Prostate gland (tissue), 2 donors: ENCODE measurements around the gene OCLN. TPM values are rescaled to one million over a fixed set of nuclear protein-coding genes. Genes with fewer than 3 reads are reported as not detected.
"Not testable (repeated sequence)": the region's sequence is repeated elsewhere in the genome, so short reads cannot be mapped to it uniquely, and the experiment has no call there.

Source experiments
- DNase-seq: peaks from one replicate; pipeline ENCODE4 v3.0.0-alpha.2; 2019; ENCODE audit warnings: low spot score
- H3K27ac ChIP-seq, 2 donors: fragments of 200-600 bp; sonication (generic); 2 replicates each; pipeline ENCODE4 v1.5.1; 2017 to 2019
- H3K27me3 ChIP-seq: fragments of 200-600 bp; sonication (generic); replicated peaks from 2 replicates; pipeline ENCODE4 v1.5.1; 2019; ENCODE audit not compliant: insufficient read depth
- H3K36me3 ChIP-seq, 2 donors: fragments of 200-600 bp; sonication (generic); 1 replicate in 1 of 2; 2 replicates in 1 of 2; pipeline versions ENCODE4 v1.5.1 to v1.8.1; 2017 to 2019
- H3K4me1 ChIP-seq: fragments of 200-600 bp; sonication (generic); replicated peaks from 2 replicates; pipeline ENCODE4 v1.5.1; 2019
- H3K4me3 ChIP-seq, 2 donors: fragments of 200-600 bp; sonication (generic); 2 replicates each; pipeline ENCODE4 v1.5.1; 2017 to 2019
- H3K9me3 ChIP-seq: fragments of 200-600 bp; sonication (generic); 2 replicates; pipeline ENCODE4 v1.5.1; 2017
- CTCF ChIP-seq, 4 experiments: fragments of 200-600 bp in 2 of 4; fragments of 450-650 bp in 2 of 4; sonication (generic) in 2 of 4; IDR thresholded peaks; 1 replicate in 3 of 4; 2 replicates in 1 of 4; pipeline ENCODE4 v1.5.1; 2016 to 2019; ENCODE audit warnings: antibody characterized with exemption in 4 of 4, mild to moderate bottlenecking in 2 of 4, moderate library complexity in 2 of 4
- POLR2A ChIP-seq: fragments of 450-650 bp; IDR thresholded peaks from one replicate; pipeline ENCODE4 v1.6.1; 2016; ENCODE audit warnings: antibody characterized with exemption, mild to moderate bottlenecking
- POLR2AphosphoS5 ChIP-seq: sonication (generic); formaldehyde crosslinking; IDR thresholded peaks from one replicate; pipeline ENCODE4 v1.6.1; 2017; ENCODE audit warnings: antibody characterized with exemption
- WGBS: methylation state at CpG from one replicate; pipeline ENCODE4 v1.1.5; 2018; 5-methylcytosine and 5-hydroxymethylcytosine counted together
- intact Hi-C: fragments of 100-400 bp; cut with DNase I; formaldehyde crosslinking; loops from one replicate; pipeline ENCODE4 v1.14.2; 2022
- total RNA-seq, 2 donors: library from RNA; depleted of rRNA; stranded (reverse); fragments of >200 nt; gene quantifications; one replicate each; pipeline ENCODE4 v1.1.0, GENCODE V29; 2016

Gene OCLN
- total RNA-seq, 2 donors from 2014 or later = 20.2 to 26.8 TPM

DNA sequence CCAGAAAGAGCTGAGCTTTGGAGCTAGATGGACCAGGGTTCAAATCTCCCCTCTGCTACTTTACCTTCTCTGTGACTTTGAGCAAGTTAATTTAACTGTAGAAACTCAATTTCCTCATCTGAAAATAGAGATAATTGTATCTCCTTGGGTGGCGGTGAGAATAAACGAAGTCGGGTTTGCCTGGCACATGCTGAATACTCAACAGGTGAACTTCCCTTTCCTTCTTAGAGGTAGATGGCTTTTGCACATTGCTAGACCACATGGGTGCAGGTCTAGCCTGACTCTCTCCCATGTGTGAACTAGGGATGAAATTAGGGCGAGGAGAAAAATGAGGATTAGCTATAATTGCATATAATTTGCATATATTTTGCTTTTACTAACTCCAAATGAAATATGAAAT lies 36.0 kb downstream of the OCLN start:
- H3K27me3 ChIP-seq = no peaks in the 10 kb centered on the region
- 95% methylated on average over 4 of the region's 4 CpGs for WGBS
- no peak for DNase-seq

DNA sequence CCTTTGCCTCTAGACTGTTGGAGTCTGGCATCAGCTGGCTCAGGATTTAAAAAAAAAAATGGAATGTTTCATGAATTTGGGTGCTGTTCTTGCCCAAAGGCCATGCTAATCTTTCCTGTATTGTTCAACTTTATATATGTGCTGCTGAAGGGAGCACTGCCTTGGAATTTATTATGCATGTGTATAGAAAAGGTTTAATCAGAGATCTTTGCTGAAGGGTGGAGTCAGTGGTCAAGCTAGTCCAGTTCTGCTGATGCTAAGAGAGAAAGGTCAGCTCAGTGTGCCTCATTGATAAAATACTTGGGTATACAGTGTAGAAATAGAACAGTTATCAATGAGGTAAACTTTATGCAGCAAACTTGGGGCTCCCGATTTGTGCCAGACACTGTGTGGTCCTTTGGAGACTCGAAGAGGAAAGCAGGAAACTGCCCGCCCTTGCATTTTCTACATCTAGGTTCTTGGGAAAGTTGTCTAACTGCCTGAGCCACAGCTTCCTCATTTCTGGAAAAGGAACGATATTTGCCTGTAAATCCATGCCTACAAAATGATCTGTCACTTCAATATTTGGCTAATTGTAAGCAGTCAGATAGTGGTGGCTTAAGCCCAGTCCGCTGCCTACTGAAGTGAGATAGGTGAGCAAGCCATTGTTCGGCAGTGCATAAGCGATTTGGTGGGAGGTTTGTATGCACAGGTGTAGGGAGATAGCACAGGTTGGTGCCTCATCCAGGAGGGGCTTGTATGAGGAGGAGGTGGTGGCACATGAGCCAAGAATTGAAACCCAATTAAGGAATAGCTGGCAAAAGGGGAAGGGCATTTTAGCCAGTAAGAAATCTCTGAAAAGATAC lies 38.2 kb downstream of the OCLN start:
- Histone ChIP-seq H3K4me3 (no peak overlapping the region), H3K4me1 (no peaks in the 10 kb centered on the region), H3K36me3 (no peaks in the 10 kb centered on the region), H3K27ac (no peak overlapping the region), H3K27me3 (no peaks in the 10 kb centered on the region), H3K9me3 (no peaks in the 10 kb centered on the region)
- no peak for DNase-seq
- WGBS = 46% methylated on average over 7 of the region's 7 CpGs
- TF ChIP-seq POLR2AphosphoS5 = no peak
- no peak for TF ChIP-seq CTCF (IDR thresholded peaks at IDR 0.05)
- TF ChIP-seq POLR2A = no peak
- intact Hi-C loops = no loop called here

More for the DNA sequence above, 36.0 kb downstream of the OCLN start:
- Histone ChIP-seq H3K36me3 (no peaks in the 10 kb centered on the region), H3K4me3 (no peak overlapping the region), H3K27ac (no peak overlapping the region), H3K9me3 (no peaks in the 10 kb centered on the region), H3K4me1 (no peaks in the 10 kb centered on the region)
- no peak for TF ChIP-seq POLR2A
- no peak for TF ChIP-seq POLR2AphosphoS5
- no peak for TF ChIP-seq CTCF (IDR thresholded peaks at IDR 0.05)
- intact Hi-C loops = no loop called here

GRCh38 chr5:69531406-69531801 lies 38.8 kb downstream of the OCLN start:
- Histone ChIP-seq H3K27me3 (no peaks in the 10 kb centered on the region), H3K36me3 (no peaks in the 10 kb centered on the region), H3K27ac (no peak overlapping the region), H3K9me3 (no peaks in the 10 kb centered on the region), H3K4me1 (no peaks in the 10 kb centered on the region), H3K4me3 (no peak overlapping the region)
- TF ChIP-seq POLR2AphosphoS5 = no peak
- no peak for TF ChIP-seq POLR2A
- no peak for TF ChIP-seq CTCF (IDR thresholded peaks at IDR 0.05)
- intact Hi-C loops = no loop called here
- 27% methylated on average over 3 of the region's 3 CpGs for WGBS
- no peak for DNase-seq

DNA sequence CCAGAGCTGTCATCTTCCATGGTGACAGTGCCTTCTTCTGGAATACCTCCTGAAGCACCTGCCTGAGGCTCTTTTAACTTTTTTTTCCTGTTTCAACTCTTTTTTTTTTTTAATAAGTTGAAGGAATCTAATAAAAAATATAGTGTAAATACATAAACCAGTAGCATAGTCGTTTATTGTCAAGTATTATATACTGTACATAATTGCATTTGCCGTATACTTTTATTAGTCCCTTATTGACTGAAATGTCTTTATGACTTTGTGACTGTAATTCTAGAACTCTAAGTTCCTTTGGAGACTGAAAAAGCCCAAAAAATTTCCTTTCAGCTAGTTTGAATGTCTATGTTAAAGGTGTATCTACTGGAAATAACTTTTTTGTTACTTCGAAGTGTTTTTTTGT lies 45.3 kb downstream of the OCLN start:
- H3K4me1 ChIP-seq, H3K27me3 ChIP-seq, H3K36me3 ChIP-seq, H3K4me3 ChIP-seq, intact Hi-C loops, DNase-seq, H3K27ac ChIP-seq, H3K9me3 ChIP-seq: not testable (repeated sequence)
- 46% methylated on average over 2 of the region's 3 CpGs for WGBS

GRCh38 chr5:69538735-69539134 lies 46.1 kb downstream of the OCLN start:
- H3K4me3 ChIP-seq, intact Hi-C loops, H3K4me1 ChIP-seq, DNase-seq, H3K36me3 ChIP-seq, H3K27ac ChIP-seq, H3K9me3 ChIP-seq, H3K27me3 ChIP-seq: not testable (repeated sequence)
- 90% methylated on average over 2 of the region's 2 CpGs for WGBS

DNA sequence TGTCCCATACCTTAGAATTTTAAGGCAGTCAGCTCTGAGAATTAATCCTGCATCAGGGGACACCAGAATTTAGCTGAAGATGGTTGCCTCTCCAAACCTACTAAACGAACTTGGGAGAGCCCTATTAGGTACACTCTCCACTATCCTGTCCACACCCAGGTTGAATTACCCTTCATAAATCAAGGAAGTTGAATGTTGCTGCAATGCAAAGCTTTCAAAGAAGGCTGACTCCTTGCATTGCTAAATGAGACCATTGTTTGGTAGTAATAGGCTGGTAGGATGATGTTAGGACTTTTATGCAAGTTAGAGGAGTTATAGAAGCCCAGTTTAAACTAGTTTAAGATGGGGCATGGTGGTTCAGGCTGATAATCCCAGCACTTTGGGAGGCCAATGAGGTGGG lies 48.8 kb downstream of the OCLN start:
- H3K4me1 ChIP-seq, DNase-seq, H3K27ac ChIP-seq, H3K36me3 ChIP-seq, H3K27me3 ChIP-seq, H3K4me3 ChIP-seq, H3K9me3 ChIP-seq, intact Hi-C loops: not testable (repeated sequence)
- WGBS = no CpG with 5 or more reads among the region's 1 CpG

- H3K4me3 ChIP-seq, intact Hi-C loops, DNase-seq, H3K4me1 ChIP-seq, H3K36me3 ChIP-seq, H3K27me3 ChIP-seq, H3K9me3 ChIP-seq, H3K27ac ChIP-seq: not testable (repeated sequence)
- no CpG with 5 or more reads among the region's 3 CpGs for whole genome bisulfite sequencing
These were observed 50.4 kb downstream of the OCLN start for GRCh38 chr5:69542838-69543618.

GRCh38 chr5:69544602-69545001 lies 52.0 kb downstream of the OCLN start:
- no CpG with 5 or more reads among the region's 7 CpGs for WGBS
- H3K36me3 ChIP-seq, intact Hi-C loops: not testable (repeated sequence)

More at GRCh38 chr5:69544602-69545001, 52.0 kb downstream of the OCLN start:
- H3K27ac ChIP-seq, H3K4me1 ChIP-seq, DNase-seq, H3K9me3 ChIP-seq, H3K27me3 ChIP-seq, H3K4me3 ChIP-seq: not testable (repeated sequence)
